PC-9 (cell line): Measurements from ENCODE around the gene CRIP1. TPM values are rescaled to one million over a fixed set of nuclear protein-coding genes. Genes with fewer than 3 reads are reported as not detected.

Source experiments
- BruUV-seq: library from RNA; stranded (reverse); fragments of 400-500 nt; replicated peaks from 2 replicates; lab custom pipeline; 2021; lab: Mats Ljungman, UMichigan
- CTCF ChIA-PET: fragments of 300-600 bp; sonication (Branson Sonifier 250); formaldehyde crosslinking; loops from one replicate; lab custom pipeline; 2022; ENCODE audit warnings: antibody characterized with exemption; lab: Charles Lee
- POLR2A ChIA-PET: fragments of 300-600 bp; sonication (Branson Sonifier 250); formaldehyde crosslinking; loops from one replicate; lab custom pipeline; 2022; ENCODE audit warnings: antibody characterized with exemption; ENCODE audit not compliant: unreplicated experiment; lab: Charles Lee
- DNase-seq, 2 experiments: peaks; one replicate each; pipeline versions ENCODE4 v3.0.0 to v3.0.0-alpha.2; 2015 to 2022; ENCODE audit warnings: mixed read lengths in 1 of 2
- H2AFZ ChIP-seq: fragments of 200-600 bp; sonication (generic); 2 replicates; pipeline ENCODE4 v1.8.1; 2017; ENCODE audit warnings: antibody characterized with exemption
- H3F3A ChIP-seq: fragments of 200-600 bp; sonication (generic); 2 replicates; pipeline ENCODE4 v1.8.1; 2017; ENCODE audit warnings: antibody characterized with exemption, mild to moderate bottlenecking, low read depth; ENCODE audit not compliant: insufficient read depth
- H3K27ac ChIP-seq: fragments of 200-600 bp; sonication (generic); 2 replicates; pipeline ENCODE4 v1.6.1; 2016; ENCODE audit warnings: mixed run types
- H3K27me3 ChIP-seq: fragments of 200-600 bp; sonication (generic); 2 replicates; pipeline ENCODE4 v1.6.1; 2016; ENCODE audit warnings: low read depth, mixed run types; ENCODE audit not compliant: insufficient read depth
- H3K36me3 ChIP-seq: fragments of 200-600 bp; sonication (generic); 2 replicates; pipeline ENCODE4 v1.6.1; 2016; ENCODE audit warnings: low read depth, mixed run types
- H3K4me1 ChIP-seq: fragments of 200-600 bp; sonication (generic); replicated peaks from 2 replicates; pipeline ENCODE4 v1.6.1; 2016; ENCODE audit warnings: mixed run types; ENCODE audit not compliant: insufficient read depth
- H3K4me2 ChIP-seq: fragments of 200-600 bp; sonication (generic); 2 replicates; pipeline ENCODE4 v1.6.1; 2017; ENCODE audit warnings: mixed run types
- H3K4me3 ChIP-seq: fragments of 200-600 bp; sonication (generic); 2 replicates; pipeline ENCODE4 v1.6.1; 2016; ENCODE audit warnings: mixed run types
- H3K79me2 ChIP-seq: fragments of 200-600 bp; sonication (generic); 2 replicates; pipeline ENCODE4 v1.6.1; 2017; ENCODE audit warnings: low read depth, mixed run types
- H3K9me2 ChIP-seq: fragments of 200-600 bp; sonication (generic); 2 replicates; pipeline ENCODE4 v1.8.1; 2017; ENCODE audit warnings: mild to moderate bottlenecking; ENCODE audit not compliant: insufficient read depth
- H3K9me3 ChIP-seq: fragments of 200-600 bp; sonication (generic); 2 replicates; pipeline ENCODE4 v1.8.1; 2016; ENCODE audit warnings: low read depth; ENCODE audit not compliant: insufficient read depth
- H4K20me1 ChIP-seq: fragments of 200-600 bp; sonication (generic); 2 replicates; pipeline ENCODE4 v1.8.1; 2017; ENCODE audit not compliant: insufficient read depth
- CTCF ChIP-seq: fragments of 200-600 bp; sonication (generic); conservative IDR thresholded peaks from 2 replicates; pipeline ENCODE4 v1.6.1; 2017; ENCODE audit warnings: mixed run types, antibody characterized with exemption, mild to moderate bottlenecking, moderate library complexity
- EZH2 ChIP-seq: fragments of 200-600 bp; sonication (generic); IDR thresholded peaks from 2 replicates; pipeline ENCODE4 v1.8.0; 2017; ENCODE audit warnings: antibody characterized with exemption, low read depth
- intact Hi-C: fragments of 100-400 bp; cut with micrococcal nuclease; formaldehyde crosslinking; loops from one replicate; pipeline ENCODE4 v1.10.0; 2022; ENCODE audit not compliant: unreplicated experiment
- total RNA-seq: library from RNA; stranded (reverse); gene quantifications from 2 replicates; pipeline ENCODE4 v1.2.3, GENCODE V29; 2021

CRIP1 gene
- total RNA-seq, 1 experiment from 2014 or later = 296 TPM

GRCh38 chr14:105445901-105446845, 40.5 kb upstream of the CRIP1 start:
- Histone ChIP-seq H3F3A (no peaks in the 10 kb centered on the region), H3K4me3 (no peak overlapping the region), H3K4me1 (no peaks in the 10 kb centered on the region), H4K20me1 (peaks cover 23% of the 10 kb centered on the region), H3K9me2 (no peaks in the 10 kb centered on the region), H3K27me3 (no peaks in the 10 kb centered on the region), H3K4me2 (no peak overlapping the region), H3K79me2 (no peaks in the 10 kb centered on the region), H3K27ac (no peak overlapping the region), H2AFZ (no peak overlapping the region), H3K36me3 (no peaks in the 10 kb centered on the region), H3K9me3 (no peaks in the 10 kb centered on the region)
- TF ChIP-seq CTCF = no peak
- TF ChIP-seq EZH2 = no peak
- BruUV-seq = no TSS peak
- no peak for DNase-seq
- ChIA-PET CTCF (no interaction called here), POLR2A (no interaction called here)
- intact Hi-C loops = no loop called here

- Histone ChIP-seq H3K4me1 (no peaks in the 10 kb centered on the region), H3K9me2 (no peaks in the 10 kb centered on the region), H3K4me2 (no peak overlapping the region), H3F3A (no peaks in the 10 kb centered on the region), H2AFZ (no peak overlapping the region), H3K36me3 (no peaks in the 10 kb centered on the region), H3K27ac (no peak overlapping the region), H3K79me2 (no peaks in the 10 kb centered on the region), H3K9me3 (no peaks in the 10 kb centered on the region), H4K20me1 (peaks cover 23% of the 10 kb centered on the region), H3K27me3 (no peaks in the 10 kb centered on the region), H3K4me3 (no peak overlapping the region)
- TF ChIP-seq EZH2 (no peak), CTCF (no peak)
- ChIA-PET CTCF (no interaction called here), POLR2A (no interaction called here)
- no TSS peak for BruUV-seq
- no peak for DNase-seq
- intact Hi-C loops = no loop called here
Observed at GRCh38 chr14:105446971-105447370, 39.7 kb upstream of the CRIP1 start.

- no peak overlapping the region for H3K27ac ChIP-seq
- no TSS peak for BruUV-seq
- no peaks in the 10 kb centered on the region for H3K79me2 ChIP-seq
- H3F3A ChIP-seq = no peaks in the 10 kb centered on the region
- ChIA-PET CTCF (no interaction called here), POLR2A (no interaction called here)
- no peak for DNase-seq
- no peak overlapping the region for H3K4me2 ChIP-seq
- H3K9me2 ChIP-seq = no peaks in the 10 kb centered on the region
- no peaks in the 10 kb centered on the region for H3K4me1 ChIP-seq
- TF ChIP-seq CTCF (no peak), EZH2 (no peak)
- H3K27me3 ChIP-seq = no peaks in the 10 kb centered on the region
- no peaks in the 10 kb centered on the region for H3K36me3 ChIP-seq
- no peak overlapping the region for H3K4me3 ChIP-seq
- intact Hi-C loops = loop anchor here (2.0 kb wide), 1 partner anchor 41 kb away; no protein-coding TSS in a partner anchor
- H3K9me3 ChIP-seq = no peaks in the 10 kb centered on the region
- peaks cover 23% of the 10 kb centered on the region for H4K20me1 ChIP-seq
- H2AFZ ChIP-seq = no peak overlapping the region
Observed at GRCh38 chr14:105447651-105448640, 38.7 kb upstream of the CRIP1 start.
